GM12875 (cell line): Measurements from ENCODE around the gene SLIT3.
A peak's percentile ranks its signal among the peaks of the same experiment; 100 is the strongest.

ENCODE experiments used
- H3K4me3 ChIP-seq: one replicate; pipeline ENCODE4 v1.5.1; 2011; ENCODE audit warnings: low read depth, low read length, control low read depth
- TF ChIP-seq, protein P1 (sequence below): IDR thresholded peaks from 2 replicates; pipeline ENCODE4 v1.5.1; 2011; ENCODE audit warnings: low read depth, mild to moderate bottlenecking, control low read depth, inconsistent platforms, low read length, moderate library complexity, borderline replicate concordance; ENCODE audit not compliant: insufficient read depth

The SLIT3 gene

DNA sequence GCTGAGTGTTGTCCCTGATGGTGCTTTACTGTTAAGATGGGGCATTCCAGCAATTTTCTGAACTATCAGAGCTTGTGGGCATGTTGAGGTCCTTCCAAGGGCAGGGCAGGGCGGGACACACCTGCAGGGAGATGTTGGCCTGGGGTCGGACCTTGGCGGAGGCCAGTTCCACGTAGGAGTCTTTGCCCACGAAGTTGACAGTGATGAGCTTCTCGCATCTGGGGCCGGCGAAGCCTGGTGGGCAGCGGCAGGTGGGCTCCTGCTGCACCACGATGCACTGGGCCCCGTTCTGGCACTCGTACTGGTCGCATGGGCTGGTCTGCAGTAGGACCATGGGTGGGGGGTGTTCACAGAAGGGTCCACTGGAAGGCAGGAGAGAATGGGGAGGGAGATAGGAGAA, 615.4 kb downstream of the SLIT3 start:
- no peak overlapping the region for H3K4me3 ChIP-seq
- TF ChIP-seq, protein P1, sequence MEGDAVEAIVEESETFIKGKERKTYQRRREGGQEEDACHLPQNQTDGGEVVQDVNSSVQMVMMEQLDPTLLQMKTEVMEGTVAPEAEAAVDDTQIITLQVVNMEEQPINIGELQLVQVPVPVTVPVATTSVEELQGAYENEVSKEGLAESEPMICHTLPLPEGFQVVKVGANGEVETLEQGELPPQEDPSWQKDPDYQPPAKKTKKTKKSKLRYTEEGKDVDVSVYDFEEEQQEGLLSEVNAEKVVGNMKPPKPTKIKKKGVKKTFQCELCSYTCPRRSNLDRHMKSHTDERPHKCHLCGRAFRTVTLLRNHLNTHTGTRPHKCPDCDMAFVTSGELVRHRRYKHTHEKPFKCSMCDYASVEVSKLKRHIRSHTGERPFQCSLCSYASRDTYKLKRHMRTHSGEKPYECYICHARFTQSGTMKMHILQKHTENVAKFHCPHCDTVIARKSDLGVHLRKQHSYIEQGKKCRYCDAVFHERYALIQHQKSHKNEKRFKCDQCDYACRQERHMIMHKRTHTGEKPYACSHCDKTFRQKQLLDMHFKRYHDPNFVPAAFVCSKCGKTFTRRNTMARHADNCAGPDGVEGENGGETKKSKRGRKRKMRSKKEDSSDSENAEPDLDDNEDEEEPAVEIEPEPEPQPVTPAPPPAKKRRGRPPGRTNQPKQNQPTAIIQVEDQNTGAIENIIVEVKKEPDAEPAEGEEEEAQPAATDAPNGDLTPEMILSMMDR, result no peak

- TF ChIP-seq, protein P1, result no peak
- H3K4me3 ChIP-seq, result no peak overlapping the region
Observed at GRCh38 chr5:168683927-168684295, 617.0 kb downstream of the SLIT3 start.

DNA sequence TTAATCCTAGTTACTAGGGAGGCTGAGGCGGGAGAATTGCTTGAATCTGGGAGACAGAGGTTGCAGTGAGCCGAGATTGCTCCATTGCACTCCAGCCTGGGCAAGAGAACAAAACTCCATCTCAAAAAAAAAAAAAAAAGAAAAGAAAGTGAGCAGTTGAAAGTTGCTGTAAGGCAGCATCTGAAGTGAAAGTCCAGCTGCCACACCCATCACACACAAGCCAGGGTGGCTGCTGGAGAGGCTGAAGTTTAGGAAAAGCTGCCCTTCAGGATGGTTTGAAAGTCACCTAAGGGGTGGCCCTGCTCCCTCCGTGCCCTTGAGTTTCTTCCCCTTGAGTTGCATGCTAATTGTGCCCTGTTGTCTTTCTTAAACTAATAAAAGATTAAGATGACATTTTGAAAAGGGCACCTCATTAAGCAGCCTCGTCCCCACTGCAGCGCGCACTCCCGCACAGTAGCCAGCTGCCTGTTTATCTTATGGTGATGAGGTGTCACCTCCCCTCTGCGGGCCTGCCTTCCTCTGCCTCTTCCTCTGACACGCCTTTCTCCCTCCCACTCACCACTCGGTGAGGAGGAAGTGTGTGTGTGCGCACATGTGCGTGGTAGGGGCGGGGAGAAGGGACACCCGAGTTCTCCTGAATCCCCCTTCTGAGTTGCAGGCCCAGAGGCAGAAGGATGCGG, 617.6 kb downstream of the SLIT3 start:
- TF ChIP-seq, protein P1, result no peak
- H3K4me3 ChIP-seq, result no peak overlapping the region

- TF ChIP-seq, protein P1, result no peak
- no peak overlapping the region for H3K4me3 ChIP-seq
Observed at GRCh38 chr5:168681556-168682183, 619.3 kb downstream of the SLIT3 start.

GRCh38 chr5:168680395-168680794, 620.5 kb downstream of the SLIT3 start:
- H3K4me3 ChIP-seq, result no peak overlapping the region

GRCh38 chr5:168679515-168679920, 621.4 kb downstream of the SLIT3 start:
- TF ChIP-seq, protein P1, result peak; percentile 86
- no peak overlapping the region for H3K4me3 ChIP-seq

More at GRCh38 chr5:168680395-168680794, 620.5 kb downstream of the SLIT3 start:
- TF ChIP-seq, protein P1, result no peak

DNA sequence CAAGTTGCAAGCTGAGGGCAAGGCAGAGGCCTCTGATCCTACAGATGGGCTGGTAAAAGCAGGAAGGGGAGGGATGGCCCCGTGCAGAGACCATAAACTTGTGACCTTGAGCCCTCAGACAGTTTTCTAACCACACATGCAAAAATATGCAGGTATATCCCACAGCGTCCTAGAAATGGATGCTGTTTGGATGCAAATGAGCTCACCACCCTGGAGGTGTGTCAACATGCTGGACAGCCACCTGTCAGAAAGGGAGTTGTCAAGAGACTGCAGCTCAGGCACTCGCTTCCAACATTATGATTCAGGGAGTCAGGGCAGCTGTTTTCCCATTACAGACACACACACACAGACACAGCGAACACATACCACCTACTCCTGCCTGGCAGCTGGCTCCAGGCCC, 624.4 kb downstream of the SLIT3 start:
- TF ChIP-seq, protein P1, result no peak
- no peak overlapping the region for H3K4me3 ChIP-seq
